ENCODE measurements around the gene VAMP3.

VAMP3 gene

GRCh38 chr1:7795406-7795805 is 24.3 kb downstream of the VAMP3 start:
- DNase-seq, result no peak
- intact Hi-C loops (cut with DNase I), result no loop called here

GRCh38 chr1:7805460-7805859 is 34.4 kb downstream of the VAMP3 start:
- intact Hi-C loops (cut with DNase I), result no loop called here
- DNase-seq, result no peak

GRCh38 chr1:7808253-7808844 is 37.3 kb downstream of the VAMP3 start:
- DNase-seq, result no peak
- intact Hi-C loops (cut with DNase I), result no loop called here

- DNase-seq, result no peak
- intact Hi-C loops (cut with DNase I), result no loop called here
Measured at GRCh38 chr1:7809742-7810141, 38.6 kb downstream of the VAMP3 start.

GRCh38 chr1:7810395-7810794 is 39.3 kb downstream of the VAMP3 start:
- peak in 15 of 42 donors; percentile 6 to 65 (median 36) for DNase-seq
- intact Hi-C loops (cut with DNase I), result no loop called here

- intact Hi-C loops (cut with DNase I), result no loop called here
Measured at GRCh38 chr1:7811476-7811875, 40.4 kb downstream of the VAMP3 start.

GRCh38 chr1:7813677-7814373 is 42.7 kb downstream of the VAMP3 start:
- intact Hi-C loops (cut with DNase I), result no loop called here
- DNase-seq, result no peak

More at GRCh38 chr1:7811476-7811875, 40.4 kb downstream of the VAMP3 start:
- no peak for DNase-seq

- DNase-seq, result no peak
- intact Hi-C loops (cut with DNase I), result no loop called here
Measured at GRCh38 chr1:7821282-7821681, 50.2 kb downstream of the VAMP3 start.

- no peak for DNase-seq
- intact Hi-C loops (cut with DNase I), result no loop called here
Measured at GRCh38 chr1:7824701-7825100, 53.6 kb downstream of the VAMP3 start.

GRCh38 chr1:7826363-7826762 is 55.3 kb downstream of the VAMP3 start:
- intact Hi-C loops (cut with DNase I), result no loop called here
- no peak for DNase-seq

GRCh38 chr1:7827126-7827955 is 56.2 kb downstream of the VAMP3 start:
- DNase-seq, result peak in 2 of 42 donors; percentile 15 to 27

More at GRCh38 chr1:7827126-7827955, 56.2 kb downstream of the VAMP3 start:
- intact Hi-C loops (cut with DNase I), result no loop called here

Measured in head of caudate nucleus (tissue), 42 donors.